DMS153 treated with DMSO at 0.1 percent for 48 hours (cell line): Measurements from ENCODE around the gene DYNLT4.
"Not testable (repeated sequence)": the region's sequence is repeated elsewhere in the genome, so short reads cannot be mapped to it uniquely, and the experiment has no call there.

ENCODE experiments used
- DNase-seq: peaks from one replicate; lab custom pipeline; 2025; ENCODE audit not compliant: unreplicated experiment; lab: John Stamatoyannopoulos, UW

DYNLT4 gene

GRCh38 chr1:44806704-44807363, at the start of gene DYNLT4:
TSS of gene DYNLT4 (minus strand) at chr1:44807351. CDS start at chr1:44806668, 683 bp downstream.
- no peak for DNase-seq

GRCh38 chr1:44855742-44856141, 48.6 kb upstream of the DYNLT4 start:
- DNase-seq: no peak

- DNase-seq: no peak
These were observed 47.8 kb upstream of the DYNLT4 start for GRCh38 chr1:44854970-44855369.

- no peak for DNase-seq
These were observed 46.0 kb upstream of the DYNLT4 start for GRCh38 chr1:44853201-44853600.

- DNase-seq: no peak
These were observed 44.2 kb upstream of the DYNLT4 start for GRCh38 chr1:44851308-44851707.

GRCh38 chr1:44849575-44850132, 42.5 kb upstream of the DYNLT4 start:
- DNase-seq: no peak

- no peak for DNase-seq
These were observed 41.5 kb upstream of the DYNLT4 start for GRCh38 chr1:44848456-44849181.

GRCh38 chr1:44847845-44848244, 40.7 kb upstream of the DYNLT4 start:
- DNase-seq: no peak

GRCh38 chr1:44846985-44847384, 39.8 kb upstream of the DYNLT4 start:
- DNase-seq: no peak

- peak; percentile 27 for DNase-seq
These were observed 35.9 kb upstream of the DYNLT4 start, which contains the start of gene PTCH2 for GRCh38 chr1:44842862-44843655. TSS of gene PTCH2 (minus strand) at chr1:44843253. CDS start at chr1:44842932, 321 bp downstream.

- no peak for DNase-seq
These were observed 35.3 kb upstream of the DYNLT4 start for GRCh38 chr1:44842486-44842861.

GRCh38 chr1:44839576-44839975, 32.4 kb upstream of the DYNLT4 start:
- no peak for DNase-seq

- DNase-seq: not testable (repeated sequence)
These were observed 31.1 kb upstream of the DYNLT4 start for GRCh38 chr1:44838294-44838693.

GRCh38 chr1:44835738-44836675, 28.9 kb upstream of the DYNLT4 start:
- peak; percentile 83 for DNase-seq

- DNase-seq: no peak
These were observed 27.2 kb upstream of the DYNLT4 start for GRCh38 chr1:44834328-44834727.

- DNase-seq: no peak
These were observed 25.0 kb upstream of the DYNLT4 start for GRCh38 chr1:44832056-44832705.

GRCh38 chr1:44831516-44831915, 24.4 kb upstream of the DYNLT4 start:
- DNase-seq: no peak

GRCh38 chr1:44830900-44831304, 23.8 kb upstream of the DYNLT4 start:
- no peak for DNase-seq

GRCh38 chr1:44829506-44830384, 22.6 kb upstream of the DYNLT4 start:
- DNase-seq: no peak
